Left renal pelvis (tissue), 4 donors: Measurements from ENCODE around the gene AP3S2. TPM values are rescaled to one million over a fixed set of nuclear protein-coding genes. Genes with fewer than 3 reads are reported as not detected.
"Not testable (repeated sequence)": the region's sequence is repeated elsewhere in the genome, so short reads cannot be mapped to it uniquely, and the experiment has no call there.

ENCODE experiments used
- DNase-seq, 4 donors: peaks; one replicate each; pipeline ENCODE4 v3.0.0-alpha.2; 2013; ENCODE audit warnings: low read depth in 4 of 4, low spot score in 3 of 4
- polyA plus RNA-seq, 4 donors: library from polyadenylated mRNA; unstranded; fragments of 120-200 nt; gene quantifications; one replicate each; pipeline ENCODE4 v1.2.1, GENCODE V29; 2013; ENCODE audit not compliant: insufficient read length in 4 of 4

AP3S2 gene
- polyA plus RNA-seq, 4 donors: 25.7 to 50.1 (median 43.7) TPM

GRCh38 chr15:89870006-89870405, 23.8 kb downstream of the AP3S2 start:
- no peak for DNase-seq

DNA sequence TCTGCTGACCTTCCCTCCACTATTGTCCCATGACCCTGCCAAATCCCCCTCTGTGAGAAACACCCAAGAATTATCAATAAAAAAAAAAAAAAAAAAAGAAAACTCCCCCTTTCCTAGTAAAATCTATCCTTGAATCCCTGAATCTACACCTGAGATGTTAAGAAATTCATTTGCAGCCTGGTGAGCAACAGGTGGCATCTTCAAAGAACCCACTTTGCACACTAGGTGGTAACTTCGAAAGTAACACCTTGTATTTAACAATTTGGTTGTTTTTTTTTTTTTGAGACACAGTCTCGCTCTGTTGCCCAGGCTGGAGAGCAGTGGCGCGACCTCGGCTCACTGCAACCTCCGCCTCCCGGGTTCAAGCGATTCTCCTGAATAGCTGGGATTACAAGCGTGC, 24.3 kb downstream of the AP3S2 start:
- DNase-seq: not testable (repeated sequence)

- DNase-seq: no peak
These were observed 28.6 kb downstream of the AP3S2 start for GRCh38 chr15:89864958-89865739.

- no peak for DNase-seq
These were observed 29.9 kb downstream of the AP3S2 start for GRCh38 chr15:89863918-89864317.

DNA sequence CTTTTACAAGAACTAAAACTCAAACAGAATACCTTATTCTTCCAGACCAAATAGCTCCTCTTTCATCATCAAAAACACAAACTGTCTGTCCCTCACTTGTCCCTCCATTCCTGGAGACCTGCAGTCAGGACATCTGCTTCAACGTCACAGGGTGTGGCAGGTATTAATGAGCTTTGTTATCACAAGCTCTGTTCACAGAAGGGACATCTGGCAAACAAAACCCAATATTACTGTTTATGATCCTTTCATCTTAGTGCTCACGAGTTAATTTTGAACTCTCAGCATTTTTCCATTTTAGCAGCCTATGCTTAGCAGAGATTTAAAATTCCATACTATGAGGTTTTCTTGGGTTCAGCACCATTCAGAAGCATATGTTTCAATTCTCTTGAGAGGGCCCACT, 32.9 kb downstream of the AP3S2 start:
- no peak for DNase-seq

DNA sequence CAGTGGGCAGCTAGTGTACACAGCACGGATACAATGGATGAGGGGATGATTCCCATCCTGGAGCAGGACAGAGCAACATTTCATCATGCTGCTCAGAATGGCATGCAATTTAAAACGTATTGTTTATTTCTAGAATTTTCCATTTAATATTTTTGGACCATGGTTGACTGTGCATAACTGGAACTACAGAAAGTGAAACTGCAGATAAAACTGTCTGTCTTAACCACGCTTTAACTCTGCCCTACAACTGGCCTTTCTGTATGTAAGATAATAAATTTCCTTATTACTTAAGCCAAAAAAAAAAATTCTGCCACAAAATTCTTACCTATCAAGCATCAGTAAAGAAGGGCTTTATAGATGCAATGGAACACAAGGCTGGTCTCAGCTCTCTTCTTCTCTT, 33.4 kb downstream of the AP3S2 start:
- DNase-seq: no peak

DNA sequence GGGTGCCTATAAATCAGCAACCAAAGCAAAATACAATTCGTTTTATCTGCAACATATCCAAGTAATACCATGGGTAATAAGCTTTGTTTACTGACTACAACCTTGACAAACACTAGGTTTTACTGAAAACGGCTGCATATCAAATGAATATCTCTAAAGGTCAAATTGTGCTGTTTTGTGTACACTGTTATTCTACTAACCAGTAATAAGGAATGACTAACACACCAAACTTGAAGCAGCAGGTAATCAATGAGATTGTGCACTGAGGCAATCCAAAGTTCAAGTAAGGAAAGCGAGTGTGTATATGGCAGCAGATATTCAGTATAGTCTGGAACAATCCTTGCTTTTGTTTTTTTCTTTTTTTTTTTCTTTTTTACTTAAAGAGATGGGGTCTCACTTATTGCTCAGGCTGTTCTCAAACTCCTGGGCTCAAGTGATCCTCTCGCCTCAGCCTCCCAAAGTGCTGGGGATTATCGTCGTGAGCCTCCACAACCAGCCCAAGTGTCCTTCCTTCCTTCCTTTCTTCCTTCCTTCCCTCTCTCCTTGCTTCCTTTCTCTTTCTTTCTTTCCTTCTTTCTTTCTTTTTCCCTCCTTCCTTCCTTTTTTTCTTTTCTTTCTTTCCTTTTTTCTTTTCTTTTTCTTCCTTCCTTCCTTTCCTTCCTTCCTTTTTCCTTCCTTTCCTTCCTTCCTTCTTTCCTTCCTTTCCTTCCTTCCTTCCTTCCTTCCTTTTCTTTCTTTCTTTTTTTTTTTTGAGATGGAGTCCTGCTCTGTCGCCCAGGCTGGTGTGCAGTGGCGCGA, 34.9 kb downstream of the AP3S2 start:
- no peak for DNase-seq

DNA sequence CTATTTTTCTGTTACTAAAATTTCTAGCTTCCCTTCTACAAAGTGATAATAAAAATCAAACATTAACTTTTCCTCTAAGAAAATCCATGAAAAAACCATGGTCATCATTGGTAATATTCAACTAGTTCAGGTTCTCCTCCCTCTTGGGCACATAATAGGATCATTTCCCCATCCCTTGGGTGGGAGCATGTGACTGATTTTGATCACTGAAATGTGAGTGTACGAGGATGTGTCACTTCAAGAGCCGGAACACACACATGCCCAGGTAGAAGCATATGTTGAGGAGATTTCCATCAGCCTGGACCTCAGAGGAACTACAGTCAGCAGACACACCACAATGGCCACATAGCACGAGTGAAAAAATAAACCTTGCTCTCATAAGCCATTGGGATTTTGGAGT, 36.1 kb downstream of the AP3S2 start:
- no peak for DNase-seq

GRCh38 chr15:89855948-89856347, 37.8 kb downstream of the AP3S2 start:
- DNase-seq: no peak

GRCh38 chr15:89854863-89855262, 38.9 kb downstream of the AP3S2 start:
- DNase-seq: not testable (repeated sequence)

- DNase-seq: no peak
These were observed 41.3 kb downstream of the AP3S2 start for GRCh38 chr15:89852342-89852995.

GRCh38 chr15:89851673-89852341, 42.0 kb downstream of the AP3S2 start:
- DNase-seq: no peak

DNA sequence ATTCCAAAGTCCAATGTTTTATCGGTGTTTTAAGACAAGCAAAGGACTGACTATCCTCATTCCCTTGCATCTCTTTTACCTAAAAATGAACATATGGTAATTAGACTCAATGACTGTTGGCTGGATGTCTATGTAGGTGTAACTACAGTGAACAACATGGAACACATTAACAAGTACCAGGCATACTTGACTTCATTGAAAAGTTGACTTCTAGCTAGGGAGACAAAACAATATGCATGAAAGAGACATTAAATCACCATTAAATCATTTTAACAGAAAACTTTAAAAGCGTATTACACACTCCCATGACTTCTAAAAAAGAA, 44.9 kb downstream of the AP3S2 start:
- DNase-seq: no peak

GRCh38 chr15:89847101-89847500, 46.7 kb downstream of the AP3S2 start:
- DNase-seq: no peak

DNA sequence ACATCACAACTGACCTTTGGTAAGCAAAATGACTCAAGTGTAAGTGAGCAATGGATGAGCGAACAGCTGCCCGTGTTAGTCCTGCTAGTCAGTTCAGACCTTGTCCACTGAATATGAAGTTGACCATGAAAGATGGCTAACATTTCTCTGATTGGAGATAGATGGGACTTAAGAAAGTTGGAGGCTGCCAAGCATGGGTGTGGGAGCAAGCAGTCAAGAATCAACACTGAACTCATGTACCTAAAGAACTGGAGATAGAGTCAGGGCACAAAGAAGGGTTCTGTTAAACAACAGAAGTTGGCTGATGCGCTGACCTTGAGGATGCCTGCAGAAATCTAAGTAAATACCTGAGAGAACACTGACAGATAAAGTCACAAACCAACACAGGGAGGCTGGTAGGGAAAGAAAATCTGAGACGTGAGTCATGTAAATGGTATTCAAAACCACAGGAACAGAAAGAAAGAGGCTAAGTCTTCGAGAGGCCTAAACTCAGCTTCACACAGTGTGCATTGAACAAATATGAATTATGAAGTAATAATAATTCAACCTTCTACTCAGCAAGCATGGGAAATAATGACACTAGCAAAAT, 48.4 kb downstream of the AP3S2 start:
- DNase-seq: no peak

DNA sequence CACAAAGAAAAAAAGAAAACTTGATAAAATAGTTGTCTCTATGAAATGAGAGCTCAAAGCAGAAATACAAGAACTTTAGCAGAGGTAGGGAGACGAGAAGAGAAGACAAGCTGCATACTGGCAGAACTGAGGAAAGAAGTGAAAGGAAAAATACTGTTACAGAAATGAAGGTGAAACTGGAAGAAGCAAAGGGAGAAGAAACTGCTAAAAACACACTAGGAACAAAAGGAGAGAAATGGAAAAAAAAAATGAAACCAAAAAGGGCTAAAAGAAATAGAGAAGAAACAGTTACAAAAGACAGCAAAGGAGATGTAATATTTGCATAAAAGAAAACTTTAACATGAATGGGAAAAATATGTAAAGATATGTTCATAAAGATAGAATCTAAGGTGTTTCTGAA, 51.8 kb downstream of the AP3S2 start:
- DNase-seq: no peak

GRCh38 chr15:89841306-89841705, 52.5 kb downstream of the AP3S2 start:
- no peak for DNase-seq

DNA sequence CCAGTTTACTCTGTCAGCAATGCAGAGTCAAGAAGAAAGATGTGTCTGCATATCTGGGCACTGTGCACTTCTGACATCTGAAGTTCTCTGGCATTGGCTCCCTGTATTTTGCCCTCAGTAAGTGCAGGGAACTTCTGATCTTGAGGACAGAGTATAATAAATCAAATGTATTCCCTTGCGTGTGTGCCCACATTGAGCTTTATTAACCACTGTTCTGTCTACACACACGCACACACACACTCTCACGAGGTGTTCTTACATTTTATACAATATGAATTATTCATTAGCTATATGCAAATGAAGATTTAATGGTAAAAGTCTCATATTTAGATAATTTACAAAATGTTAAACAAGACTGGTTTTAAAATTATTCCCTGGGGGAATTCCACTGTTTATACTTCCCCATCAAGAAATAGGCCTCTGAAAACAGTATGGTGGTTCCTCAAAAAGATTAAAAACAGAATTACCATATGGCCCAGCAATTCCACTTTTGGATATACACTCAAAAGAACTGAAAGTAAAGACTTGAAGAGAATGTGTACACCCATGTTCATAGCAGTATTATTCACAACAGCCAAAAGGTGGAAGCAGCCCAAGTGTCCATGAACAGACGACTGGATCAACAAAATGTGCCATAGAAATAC, 54.5 kb downstream of the AP3S2 start:
- DNase-seq: no peak

DNA sequence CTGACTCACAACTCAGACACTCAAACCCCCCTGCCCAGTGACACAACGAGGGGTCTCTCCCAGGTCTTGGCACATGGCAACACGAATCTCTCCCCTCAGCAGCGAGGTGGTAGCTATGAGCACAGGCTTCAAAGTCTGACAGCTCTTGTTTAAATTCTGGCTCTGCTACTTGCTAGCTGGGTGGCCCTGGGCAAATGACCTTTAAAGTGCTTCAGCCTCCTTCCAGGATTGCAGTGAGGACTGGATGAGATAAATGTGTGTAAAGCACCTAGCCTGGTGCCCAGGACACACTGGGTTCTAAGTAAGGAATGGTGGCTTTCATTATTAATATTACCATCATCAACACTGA, 56.0 kb downstream of the AP3S2 start:
- DNase-seq: no peak

- no peak for DNase-seq
These were observed 56.5 kb downstream of the AP3S2 start for GRCh38 chr15:89837134-89837829.
